MM.1S (cell line): Measurements from ENCODE around the gene PDZRN3.

Experiments used
- DNase-seq: peaks from one replicate; pipeline ENCODE4 v3.0.0-alpha.2; 2015
- H2AFZ ChIP-seq: fragments of 300-600 bp; sonication (generic); 2 replicates; pipeline ENCODE4 v1.6.0; 2016; ENCODE audit warnings: antibody characterized with exemption, low read length
- H3F3A ChIP-seq: fragments of 300-600 bp; sonication (generic); 2 replicates; pipeline ENCODE4 v1.6.1; 2016; ENCODE audit warnings: mild to moderate bottlenecking, antibody characterized with exemption, low read length, moderate library complexity, mixed read lengths; ENCODE audit not compliant: insufficient read depth
- H3K27ac ChIP-seq: fragments of 300-600 bp; sonication (generic); 2 replicates; pipeline ENCODE4 v1.5.1; 2016; ENCODE audit warnings: mild to moderate bottlenecking, low read length
- H3K27me3 ChIP-seq: fragments of 300-600 bp; sonication (generic); replicated peaks from 2 replicates; pipeline ENCODE4 v1.6.0; 2016; ENCODE audit warnings: low read length; ENCODE audit not compliant: insufficient read depth
- H3K36me3 ChIP-seq: fragments of 300-600 bp; sonication (generic); replicated peaks from 2 replicates; pipeline ENCODE4 v1.6.1; 2016; ENCODE audit warnings: mild to moderate bottlenecking, low read length, mixed read lengths; ENCODE audit not compliant: insufficient read depth
- H3K4me1 ChIP-seq: fragments of 300-600 bp; sonication (generic); 2 replicates; pipeline ENCODE4 v1.6.1; 2016; ENCODE audit warnings: low read length, mixed read lengths
- H3K4me2 ChIP-seq: fragments of 300-600 bp; sonication (generic); 2 replicates; pipeline ENCODE4 v1.6.0; 2016; ENCODE audit warnings: low read depth, low read length
- H3K4me3 ChIP-seq: fragments of 300-600 bp; sonication (generic); 2 replicates; pipeline ENCODE4 v1.5.1; 2016; ENCODE audit warnings: low read length, mixed read lengths
- H3K79me2 ChIP-seq: fragments of 300-600 bp; sonication (generic); 2 replicates; pipeline ENCODE4 v1.6.1; 2016; ENCODE audit warnings: mixed run types, low read length, mixed read lengths
- H3K9ac ChIP-seq: fragments of 300-600 bp; sonication (generic); 2 replicates; pipeline ENCODE4 v1.6.1; 2016; ENCODE audit warnings: low read length, mixed read lengths
- H3K9me2 ChIP-seq: fragments of 300-600 bp; sonication (generic); replicated peaks from 2 replicates; pipeline ENCODE4 v1.6.1; 2016; ENCODE audit warnings: mild to moderate bottlenecking, low read length, mixed read lengths; ENCODE audit not compliant: insufficient read depth
- H3K9me3 ChIP-seq: fragments of 300-600 bp; sonication (generic); replicated peaks from 2 replicates; pipeline ENCODE4 v1.6.1; 2016; ENCODE audit warnings: mild to moderate bottlenecking, low read length, mixed read lengths; ENCODE audit not compliant: insufficient read depth
- H4K20me1 ChIP-seq: fragments of 300-600 bp; sonication (generic); 2 replicates; pipeline ENCODE4 v1.6.1; 2016; ENCODE audit warnings: mild to moderate bottlenecking, low read length, moderate library complexity, mixed read lengths; ENCODE audit not compliant: insufficient read depth
- EZH2 ChIP-seq: fragments of 300-600 bp; sonication (generic); optimal IDR thresholded peaks from 2 replicates; pipeline ENCODE3; 2017; ENCODE audit warnings: low read depth, mild to moderate bottlenecking, antibody characterized with exemption, low read length, mixed read lengths
- EZH2phosphoT487 ChIP-seq: fragments of 300-600 bp; sonication (generic); IDR thresholded peaks from 2 replicates; pipeline ENCODE4 v1.6.1; 2018; ENCODE audit warnings: antibody characterized with exemption, low read length
- TF ChIP-seq, protein P1 (sequence below): fragments of 300-600 bp; sonication (generic); IDR thresholded peaks from 2 replicates; pipeline ENCODE4 v1.5.1; 2016; ENCODE audit warnings: antibody characterized with exemption, low read length, mixed read lengths

PDZRN3 gene

DNA sequence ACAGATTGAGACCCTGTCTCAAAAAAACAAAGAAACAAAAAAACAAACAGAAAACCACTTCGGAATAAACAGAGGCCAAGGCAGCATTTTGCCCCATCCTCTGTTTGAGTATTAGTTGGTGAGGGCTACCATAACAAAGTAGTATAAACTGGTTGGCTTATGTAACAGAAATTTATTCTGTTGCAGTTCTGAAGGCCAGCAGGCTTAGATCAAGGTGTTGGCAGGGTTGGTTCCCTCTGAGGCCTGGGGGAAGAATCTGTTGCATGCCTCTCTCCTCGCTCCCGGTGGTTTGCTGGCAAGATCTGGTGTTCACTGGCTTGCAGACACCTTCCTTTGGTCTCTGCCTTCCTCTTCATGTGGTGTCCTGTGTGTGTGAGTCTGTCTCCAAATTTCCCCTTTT, 261.6 kb downstream of the PDZRN3 start:
- Histone ChIP-seq H3K79me2 (no peaks in the 10 kb centered on the region), H3K4me2 (no peak overlapping the region), H3F3A (no peaks in the 10 kb centered on the region), H2AFZ (no peak overlapping the region), H3K4me1 (no peaks in the 10 kb centered on the region), H3K9me2 (no peaks in the 10 kb centered on the region), H3K4me3 (no peak overlapping the region), H3K9ac (no peak overlapping the region), H3K36me3 (no peaks in the 10 kb centered on the region), H3K27me3 (no peaks in the 10 kb centered on the region), H3K27ac (no peak overlapping the region), H4K20me1 (no peaks in the 10 kb centered on the region), H3K9me3 (no peaks in the 10 kb centered on the region)
- no peak for DNase-seq
- TF ChIP-seq, protein P1, sequence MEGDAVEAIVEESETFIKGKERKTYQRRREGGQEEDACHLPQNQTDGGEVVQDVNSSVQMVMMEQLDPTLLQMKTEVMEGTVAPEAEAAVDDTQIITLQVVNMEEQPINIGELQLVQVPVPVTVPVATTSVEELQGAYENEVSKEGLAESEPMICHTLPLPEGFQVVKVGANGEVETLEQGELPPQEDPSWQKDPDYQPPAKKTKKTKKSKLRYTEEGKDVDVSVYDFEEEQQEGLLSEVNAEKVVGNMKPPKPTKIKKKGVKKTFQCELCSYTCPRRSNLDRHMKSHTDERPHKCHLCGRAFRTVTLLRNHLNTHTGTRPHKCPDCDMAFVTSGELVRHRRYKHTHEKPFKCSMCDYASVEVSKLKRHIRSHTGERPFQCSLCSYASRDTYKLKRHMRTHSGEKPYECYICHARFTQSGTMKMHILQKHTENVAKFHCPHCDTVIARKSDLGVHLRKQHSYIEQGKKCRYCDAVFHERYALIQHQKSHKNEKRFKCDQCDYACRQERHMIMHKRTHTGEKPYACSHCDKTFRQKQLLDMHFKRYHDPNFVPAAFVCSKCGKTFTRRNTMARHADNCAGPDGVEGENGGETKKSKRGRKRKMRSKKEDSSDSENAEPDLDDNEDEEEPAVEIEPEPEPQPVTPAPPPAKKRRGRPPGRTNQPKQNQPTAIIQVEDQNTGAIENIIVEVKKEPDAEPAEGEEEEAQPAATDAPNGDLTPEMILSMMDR, result no peak
- no peak for TF ChIP-seq EZH2phosphoT487
- no peak for TF ChIP-seq EZH2

DNA sequence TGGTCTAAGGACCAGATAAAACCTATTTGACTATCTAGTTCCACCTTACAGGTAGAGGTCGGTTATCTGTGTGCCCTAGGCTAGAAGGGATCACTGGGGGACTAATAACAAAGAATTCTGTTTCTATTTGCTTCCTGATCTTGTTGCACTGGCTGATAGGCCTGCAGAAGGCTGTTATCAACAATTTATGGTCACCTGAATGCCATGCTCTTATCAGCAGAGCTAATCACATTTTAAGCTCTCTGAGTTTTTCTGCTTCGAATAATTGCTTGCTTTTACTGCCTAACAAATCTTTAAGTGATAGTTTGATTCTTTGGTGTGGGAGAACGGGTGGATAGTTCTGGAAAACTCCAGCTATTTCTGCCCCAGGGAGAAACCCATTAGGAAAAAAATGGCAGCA, 263.1 kb downstream of the PDZRN3 start:
- Histone ChIP-seq H3K27ac (no peak overlapping the region), H3K4me2 (no peak overlapping the region), H3K9me2 (no peaks in the 10 kb centered on the region), H3K36me3 (no peaks in the 10 kb centered on the region), H3K4me1 (no peaks in the 10 kb centered on the region), H3F3A (no peaks in the 10 kb centered on the region), H3K4me3 (no peak overlapping the region), H4K20me1 (no peaks in the 10 kb centered on the region), H3K79me2 (no peaks in the 10 kb centered on the region), H3K9ac (no peak overlapping the region), H3K27me3 (no peaks in the 10 kb centered on the region), H3K9me3 (no peaks in the 10 kb centered on the region), H2AFZ (no peak overlapping the region)
- DNase-seq, result no peak
- TF ChIP-seq EZH2 (no peak), EZH2phosphoT487 (no peak)
- TF ChIP-seq, protein P1, result no peak

DNA sequence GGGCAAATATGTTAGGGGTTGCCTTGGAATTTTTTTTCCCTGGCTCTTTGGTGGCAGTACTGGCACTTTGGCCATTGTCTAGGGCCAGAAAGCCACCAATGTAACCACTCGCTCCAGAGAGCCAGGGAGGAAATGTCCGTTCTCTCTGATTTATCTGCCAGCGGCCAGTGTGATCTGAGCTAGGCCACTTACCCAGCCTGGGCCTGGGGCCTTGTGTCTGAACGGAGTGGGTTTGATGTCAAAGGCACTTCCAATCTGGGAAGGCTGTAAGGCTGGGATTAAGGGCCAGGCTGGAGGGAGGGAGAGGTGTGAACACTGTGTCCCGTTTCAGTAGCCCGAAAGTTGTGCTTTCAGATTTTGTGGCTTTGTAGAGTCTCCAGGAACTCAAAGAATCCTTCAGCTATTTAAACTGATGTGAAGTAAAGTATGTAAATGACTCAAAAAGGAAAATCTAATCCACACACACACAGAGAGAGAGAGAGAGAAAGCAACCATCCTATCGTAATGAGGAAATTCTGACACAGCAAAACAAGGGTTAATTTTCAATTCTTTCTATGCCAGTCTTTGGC, 271.0 kb downstream of the PDZRN3 start:
- TF ChIP-seq, protein P1, result no peak
- TF ChIP-seq EZH2 (no peak), EZH2phosphoT487 (no peak)
- Histone ChIP-seq H2AFZ (no peak overlapping the region), H3K27me3 (no peaks in the 10 kb centered on the region), H3F3A (no peaks in the 10 kb centered on the region), H3K27ac (no peak overlapping the region), H3K79me2 (no peaks in the 10 kb centered on the region), H3K9me3 (no peaks in the 10 kb centered on the region), H3K4me2 (no peak overlapping the region), H3K4me3 (no peak overlapping the region), H3K9ac (no peak overlapping the region), H3K4me1 (no peaks in the 10 kb centered on the region), H3K36me3 (no peaks in the 10 kb centered on the region), H3K9me2 (no peaks in the 10 kb centered on the region), H4K20me1 (no peaks in the 10 kb centered on the region)
- no peak for DNase-seq
